K562 (cell line): ENCODE data around the gene MEGF10. TPM values are rescaled to one million over a fixed set of nuclear protein-coding genes. Genes with fewer than 3 reads are reported as not detected.

Experiments used
- ATAC-seq: fragments of 200-7000 bp; cut with Tn5 transposase; 3 replicates; pipeline ENCODE4 v1.9.1; 2020; ENCODE audit warnings: moderate library complexity
- BruUV-seq: library from RNA; stranded (reverse); fragments of 400-500 nt; replicated peaks from 2 replicates; lab custom pipeline; 2021; lab: Mats Ljungman, UMichigan
- CTCF ChIA-PET: fragments of 300-600 bp; formaldehyde crosslinking; extraction: SDS; loops from one replicate; lab custom pipeline; 2021; ENCODE audit warnings: low intra/inter-chr PET ratio; lab: Yijun Ruan, JAX
- POLR2A ChIA-PET: fragments of 300-600, 350-650 bp; sonication (Branson Sonifier 250); formaldehyde crosslinking; extraction: SDS; loops from one replicate; lab custom pipeline; 2021; ENCODE audit warnings: antibody characterized with exemption, inconsistent platforms; lab: Yijun Ruan, JAX
- DNase-seq, 4 experiments: peaks; one replicate each; pipeline versions ENCODE4 v3.0.0 to v3.0.0-alpha.2; 2011 to 2018; ENCODE audit warnings: low spot score in 3 of 4, mixed read lengths in 3 of 4; ENCODE audit errors: extremely low read depth in 1 of 4
- FAIRE-seq: peaks from 2 replicates; lab custom pipeline; 2011; peaks lifted over from hg19 to GRCh38; lab: Jason Lieb, UNC
- H2AFZ ChIP-seq: 2 replicates; pipeline ENCODE4 v1.6.0; 2011; ENCODE audit warnings: low read depth, low read length, control low read depth, inconsistent platforms
- H3K27ac ChIP-seq: fragments of 200-600 bp; 3 replicates; pipeline ENCODE4 v1.8.0; 2011; ENCODE audit warnings: low read depth, mild to moderate bottlenecking, control low read depth, inconsistent platforms, low read length, moderate library complexity, mixed read lengths; ENCODE audit errors: extremely low read depth
- H3K27me3 ChIP-seq, 2 experiments: fragments of 300-600 bp in 1 of 2; 2 replicates in 1 of 2; 3 replicates in 1 of 2; pipeline versions ENCODE4 v1.6.0 to v1.8.0; 2011; ENCODE audit warnings: inconsistent platforms in 2 of 2, low read length in 2 of 2, mild to moderate bottlenecking in 1 of 2, mixed read lengths in 1 of 2, moderate library complexity in 1 of 2; ENCODE audit not compliant: control insufficient read depth in 2 of 2, insufficient read depth in 2 of 2
- H3K36me3 ChIP-seq: fragments of 300-600 bp; 3 replicates; pipeline ENCODE4 v1.8.0; 2011; ENCODE audit warnings: mild to moderate bottlenecking, low read length, inconsistent platforms; ENCODE audit not compliant: control insufficient read depth, insufficient read depth
- H3K4me1 ChIP-seq, 2 experiments: fragments of 200-600 bp in 1 of 2; replicated peaks in 1 of 2; 2 replicates in 1 of 2; 3 replicates in 1 of 2; pipeline versions ENCODE4 v1.5.1 to v1.8.0; 2011; ENCODE audit warnings: inconsistent platforms in 2 of 2, low read length in 2 of 2, mild to moderate bottlenecking in 1 of 2, mixed read lengths in 1 of 2, moderate library complexity in 1 of 2; ENCODE audit not compliant: control insufficient read depth in 2 of 2, insufficient read depth in 2 of 2
- H3K4me2 ChIP-seq: 2 replicates; pipeline ENCODE4 v1.6.1; 2011; ENCODE audit warnings: low read length, control low read depth, inconsistent platforms, mixed read lengths; ENCODE audit not compliant: insufficient read depth
- H3K4me3 ChIP-seq: fragments of 200-600 bp; sonication (generic), shearing (Covaris generic); 2 replicates; pipeline ENCODE4 v1.5.1; 2016; ENCODE audit warnings: control low read depth, inconsistent platforms
- H3K79me2 ChIP-seq: fragments of 200-600 bp; 3 replicates; pipeline ENCODE4 v1.8.0; 2011; ENCODE audit warnings: low read length, inconsistent platforms; ENCODE audit not compliant: control insufficient read depth, insufficient read depth
- H3K9ac ChIP-seq, 2 experiments: 2 replicates each; pipeline versions ENCODE4 v1.6.0 to v1.6.1; 2011; ENCODE audit warnings: low read depth in 2 of 2, low read length in 2 of 2, control low read depth in 1 of 2, inconsistent platforms in 1 of 2, mild to moderate bottlenecking in 1 of 2, mixed read lengths in 1 of 2; ENCODE audit not compliant: insufficient read depth in 1 of 2
- H3K9me1 ChIP-seq: one replicate; pipeline ENCODE4 v1.6.0; 2011; ENCODE audit warnings: inconsistent platforms, mild to moderate bottlenecking, low read length, moderate library complexity; ENCODE audit not compliant: control insufficient read depth, insufficient read depth
- H3K9me3 ChIP-seq: replicated peaks from 2 replicates; pipeline ENCODE4 v1.5.1; 2011; ENCODE audit warnings: low read depth, low read length, inconsistent platforms; ENCODE audit not compliant: control insufficient read depth, insufficient read depth
- H4K20me1 ChIP-seq: replicated peaks from 2 replicates; pipeline ENCODE4 v1.6.1; 2011; ENCODE audit warnings: low read length, inconsistent platforms, mixed read lengths; ENCODE audit not compliant: control insufficient read depth, insufficient read depth
- CBX5 ChIP-seq: IDR thresholded peaks from 2 replicates; pipeline ENCODE4 v1.6.1; 2014; ENCODE audit warnings: low read depth, borderline replicate concordance
- CCNT2 ChIP-seq: IDR thresholded peaks from 2 replicates; pipeline ENCODE4 v1.6.1; 2011; ENCODE audit warnings: borderline replicate concordance, low read depth, mild to moderate bottlenecking, moderate library complexity, mixed read lengths, low read length; ENCODE audit not compliant: insufficient read length; ENCODE audit errors: extremely low read depth
- CTBP1 ChIP-seq: fragments of 450-650 bp; IDR thresholded peaks from 2 replicates; pipeline ENCODE4 v1.6.1; 2016; ENCODE audit warnings: borderline replicate concordance
- HMG20B ChIP-seq: fragments of 250-450 bp; sonication (Bioruptor Pico); IDR thresholded peaks from 2 replicates; pipeline ENCODE4 v1.5.0; 2021; ENCODE audit warnings: mild to moderate bottlenecking
- JUN ChIP-seq, 2 experiments: sonication (generic) in 1 of 2; formaldehyde crosslinking in 1 of 2; IDR thresholded peaks; 2 replicates each; pipeline versions ENCODE4 v1.6.1 to v1.8.0; 2012 to 2022; ENCODE audit warnings: borderline replicate concordance in 2 of 2, mild to moderate bottlenecking in 2 of 2, improper control_type of control experiment in 1 of 2, low read depth in 1 of 2, low read length in 1 of 2, missing genetic modification reagents in 1 of 2
- JUNB ChIP-seq: fragments of 450-650 bp; formaldehyde crosslinking; conservative IDR thresholded peaks from 2 replicates; pipeline ENCODE4 v1.4.0; 2020; ENCODE audit warnings: mild to moderate bottlenecking
- POLR3A ChIP-seq: IDR thresholded peaks from 2 replicates; pipeline ENCODE4 v1.6.1; 2011; ENCODE audit warnings: borderline replicate concordance, mild to moderate bottlenecking, moderate library complexity; ENCODE audit not compliant: insufficient read length, insufficient read depth; ENCODE audit errors: extremely low read depth
- RBM15 ChIP-seq: fragments of 200-400 bp; formaldehyde crosslinking; IDR thresholded peaks from 2 replicates; pipeline ENCODE4 v1.6.1; 2018; ENCODE audit warnings: mild to moderate bottlenecking, low read length, moderate library complexity; ENCODE audit not compliant: insufficient read depth
- SRSF3 ChIP-seq: fragments of 200-400 bp; formaldehyde crosslinking; IDR thresholded peaks from 2 replicates; pipeline ENCODE4 v1.6.1; 2016; ENCODE audit warnings: mild to moderate bottlenecking, low read length, moderate library complexity; ENCODE audit not compliant: insufficient read depth
- TAF1 ChIP-seq: IDR thresholded peaks from 2 replicates; pipeline ENCODE4 v1.6.1; 2011; ENCODE audit warnings: mild to moderate bottlenecking, low read length, moderate library complexity; ENCODE audit not compliant: insufficient read depth, control insufficient read depth, severe bottlenecking; ENCODE audit errors: extremely low read depth
- ZNF354B ChIP-seq: fragments of 250-450 bp; sonication (Bioruptor Pico); IDR thresholded peaks from 2 replicates; pipeline ENCODE4 v1.4.0; 2020
- ZNF644 ChIP-seq: fragments of 200-800 bp; sonication (Bioruptor generic); IDR thresholded peaks from 2 replicates; pipeline ENCODE4 v1.6.1; 2016; ENCODE audit warnings: low read depth, missing genetic modification characterization, missing compliant biosample characterization
- WGBS: fragments of 100-300 bp; shearing (Covaris generic); methylation state at CpG from one replicate; pipeline ENCODE4 v1.1.6; 2016; ENCODE audit warnings: low coverage, mixed read lengths; ENCODE audit not compliant: insufficient coverage; ENCODE audit errors: missing lambda C conversion rate; 5-methylcytosine and 5-hydroxymethylcytosine counted together
- in situ Hi-C: fragments of 300-500 bp; cut with MboI; formaldehyde crosslinking; loops from 4 replicates; pipeline ENCODE4 v1.15.0; 2018; ENCODE audit warnings: inconsistent platforms, mixed read lengths
- intact Hi-C: fragments of 100-400 bp; cut with micrococcal nuclease; formaldehyde crosslinking; loops from 2 replicates; pipeline ENCODE4 v1.14.2; 2022
- polyA plus RNA-seq, 8 experiments: library from polyadenylated mRNA; depleted of rRNA in 4 of 8; stranded (reverse) in 5 of 8; unstranded in 3 of 8; fragments of >200 nt; fragmentation: Nextera tagmentation in 2 of 8; fragmentation: Illumina TruSeq in 1 of 8; extraction: Ambion mirVana in 2 of 8; extraction: Trizol in 1 of 8; gene quantifications; 2 replicates each; pipeline versions ENCODE4 v1.2.1 to v1.2.3, GENCODE V29; 2011 to 2014; ENCODE audit warnings: inconsistent platforms in 1 of 8, missing spikeins in 1 of 8
- total RNA-seq, 7 experiments: library from RNA; depleted of rRNA in 6 of 7; stranded (reverse); fragments of >200 nt in 6 of 7; fragmentation: Illumina TruSeq in 2 of 7; extraction: Trizol in 2 of 7; gene quantifications; 2 replicates each; pipeline versions ENCODE4 v1.2.1 to v1.2.3, GENCODE V29; 2011 to 2021; ENCODE audit warnings: low replicate concordance in 1 of 7
- TF ChIP-seq, protein P1 (sequence below): sonication (generic); formaldehyde crosslinking; IDR thresholded peaks from 2 replicates; pipeline ENCODE4 v1.8.1; 2023; ENCODE audit warnings: mild to moderate bottlenecking, missing genetic modification reagents
- TF ChIP-seq, protein P2 (sequence below): fragments of 450-650 bp; formaldehyde crosslinking; IDR thresholded peaks from 2 replicates; pipeline ENCODE4 v1.4.0; 2020; ENCODE audit warnings: mild to moderate bottlenecking, moderate library complexity
- TF ChIP-seq, protein P3 (sequence below): fragments of 450-650 bp; formaldehyde crosslinking; IDR thresholded peaks from 2 replicates; pipeline ENCODE4 v1.4.0; 2020; ENCODE audit warnings: mild to moderate bottlenecking, mixed read lengths
- TF ChIP-seq, protein P4 (sequence below): fragments of 200-800 bp; sonication (Bioruptor generic); IDR thresholded peaks from 2 replicates; pipeline ENCODE4 v1.6.1; 2017; ENCODE audit warnings: missing genetic modification characterization, missing compliant biosample characterization

MEGF10 gene
- total and polyA plus RNA-seq, 9 of the 15 experiments (the other 6 are each of a cell fraction or from before 2014, with no cell fraction given): 0.07 TPM; not detected in 8

DNA sequence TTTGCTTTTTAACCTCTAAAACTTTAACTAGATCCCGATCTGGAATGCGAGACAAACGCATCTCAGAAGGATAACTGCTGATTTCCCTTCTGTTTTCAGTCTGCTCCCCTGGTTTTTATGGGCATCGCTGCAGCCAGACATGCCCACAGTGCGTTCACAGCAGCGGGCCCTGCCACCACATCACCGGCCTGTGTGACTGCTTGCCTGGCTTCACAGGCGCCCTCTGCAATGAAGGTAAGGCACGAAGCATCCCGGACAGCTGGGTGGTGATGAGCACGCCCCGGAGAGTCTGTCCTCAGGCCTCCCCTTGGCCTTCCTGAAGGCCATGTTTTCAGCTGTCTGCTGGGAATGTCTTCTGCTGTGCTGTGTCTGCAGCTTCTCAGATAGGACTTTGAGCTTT is 144.0 kb downstream of the MEGF10 start:
- peaks cover 0 to 15% of the 10 kb centered on the region in 2 experiments; a peak in 1 of 5 replicates for H3K27me3 ChIP-seq
- H3K4me2 ChIP-seq: no peak overlapping the region
- no peaks in the 10 kb centered on the region for H3K79me2 ChIP-seq
- POLR2A ChIA-PET: no interaction called here
- no peaks in the 10 kb centered on the region for H3K9me3 ChIP-seq
- H3K36me3 ChIP-seq: no peaks in the 10 kb centered on the region
- H3K9me1 ChIP-seq: peaks cover 3% of the 10 kb centered on the region
- WGBS: 0% methylated on average over 11 of the region's 12 CpGs
- CTCF ChIA-PET: no interaction called here
- H3K4me3 ChIP-seq: no peak overlapping the region
- BruUV-seq: no TSS peak
- H3K4me1 ChIP-seq: no peaks in the 10 kb centered on the region
- FAIRE-seq (no peak), DNase-seq (no peak), ATAC-seq (no peak)
- no peak overlapping the region for H3K9ac ChIP-seq
- H2AFZ ChIP-seq: no peak overlapping the region
- H4K20me1 ChIP-seq: no peaks in the 10 kb centered on the region
- H3K27ac ChIP-seq: no peak overlapping the region
- no peak for TF ChIP-seq ZNF644 (tag)
- TF ChIP-seq, protein P1, sequence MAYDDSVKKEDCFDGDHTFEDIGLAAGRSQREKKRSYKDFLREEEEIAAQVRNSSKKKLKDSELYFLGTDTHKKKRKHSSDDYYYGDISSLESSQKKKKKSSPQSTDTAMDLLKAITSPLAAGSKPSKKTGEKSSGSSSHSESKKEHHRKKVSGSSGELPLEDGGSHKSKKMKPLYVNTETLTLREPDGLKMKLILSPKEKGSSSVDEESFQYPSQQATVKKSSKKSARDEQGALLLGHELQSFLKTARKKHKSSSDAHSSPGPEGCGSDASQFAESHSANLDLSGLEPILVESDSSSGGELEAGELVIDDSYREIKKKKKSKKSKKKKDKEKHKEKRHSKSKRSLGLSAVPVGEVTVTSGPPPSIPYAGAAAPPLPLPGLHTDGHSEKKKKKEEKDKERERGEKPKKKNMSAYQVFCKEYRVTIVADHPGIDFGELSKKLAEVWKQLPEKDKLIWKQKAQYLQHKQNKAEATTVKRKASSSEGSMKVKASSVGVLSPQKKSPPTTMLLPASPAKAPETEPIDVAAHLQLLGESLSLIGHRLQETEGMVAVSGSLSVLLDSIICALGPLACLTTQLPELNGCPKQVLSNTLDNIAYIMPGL (CRISPR knock-in tag): no peak
- no peak for TF ChIP-seq ZNF354B (CRISPR knock-in tag)
- TF ChIP-seq, protein P2, sequence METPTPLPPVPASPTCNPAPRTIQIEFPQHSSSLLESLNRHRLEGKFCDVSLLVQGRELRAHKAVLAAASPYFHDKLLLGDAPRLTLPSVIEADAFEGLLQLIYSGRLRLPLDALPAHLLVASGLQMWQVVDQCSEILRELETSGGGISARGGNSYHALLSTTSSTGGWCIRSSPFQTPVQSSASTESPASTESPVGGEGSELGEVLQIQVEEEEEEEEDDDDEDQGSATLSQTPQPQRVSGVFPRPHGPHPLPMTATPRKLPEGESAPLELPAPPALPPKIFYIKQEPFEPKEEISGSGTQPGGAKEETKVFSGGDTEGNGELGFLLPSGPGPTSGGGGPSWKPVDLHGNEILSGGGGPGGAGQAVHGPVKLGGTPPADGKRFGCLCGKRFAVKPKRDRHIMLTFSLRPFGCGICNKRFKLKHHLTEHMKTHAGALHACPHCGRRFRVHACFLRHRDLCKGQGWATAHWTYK (CRISPR knock-in tag): no peak
- TF ChIP-seq SRSF3: no peak
- TF ChIP-seq, protein P3, sequence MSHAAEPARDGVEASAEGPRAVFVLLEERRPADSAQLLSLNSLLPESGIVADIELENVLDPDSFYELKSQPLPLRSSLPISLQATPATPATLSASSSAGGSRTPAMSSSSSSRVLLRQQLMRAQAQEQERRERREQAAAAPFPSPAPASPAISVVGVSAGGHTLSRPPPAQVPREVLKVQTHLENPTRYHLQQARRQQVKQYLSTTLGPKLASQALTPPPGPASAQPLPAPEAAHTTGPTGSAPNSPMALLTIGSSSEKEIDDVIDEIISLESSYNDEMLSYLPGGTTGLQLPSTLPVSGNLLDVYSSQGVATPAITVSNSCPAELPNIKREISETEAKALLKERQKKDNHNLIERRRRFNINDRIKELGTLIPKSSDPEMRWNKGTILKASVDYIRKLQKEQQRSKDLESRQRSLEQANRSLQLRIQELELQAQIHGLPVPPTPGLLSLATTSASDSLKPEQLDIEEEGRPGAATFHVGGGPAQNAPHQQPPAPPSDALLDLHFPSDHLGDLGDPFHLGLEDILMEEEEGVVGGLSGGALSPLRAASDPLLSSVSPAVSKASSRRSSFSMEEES (CRISPR knock-in tag): no peak
- no peak for TF ChIP-seq JUN (IDR thresholded peaks at IDR 0.05; ENCODE audit: borderline replicate concordance, low read depth, low read length)
- TF ChIP-seq JUN (CRISPR knock-in tag; IDR thresholded peaks at IDR 0.05; ENCODE audit: borderline replicate concordance): no peak
- TF ChIP-seq CBX5: no peak
- TF ChIP-seq HMG20B: no peak
- TF ChIP-seq, protein P4, sequence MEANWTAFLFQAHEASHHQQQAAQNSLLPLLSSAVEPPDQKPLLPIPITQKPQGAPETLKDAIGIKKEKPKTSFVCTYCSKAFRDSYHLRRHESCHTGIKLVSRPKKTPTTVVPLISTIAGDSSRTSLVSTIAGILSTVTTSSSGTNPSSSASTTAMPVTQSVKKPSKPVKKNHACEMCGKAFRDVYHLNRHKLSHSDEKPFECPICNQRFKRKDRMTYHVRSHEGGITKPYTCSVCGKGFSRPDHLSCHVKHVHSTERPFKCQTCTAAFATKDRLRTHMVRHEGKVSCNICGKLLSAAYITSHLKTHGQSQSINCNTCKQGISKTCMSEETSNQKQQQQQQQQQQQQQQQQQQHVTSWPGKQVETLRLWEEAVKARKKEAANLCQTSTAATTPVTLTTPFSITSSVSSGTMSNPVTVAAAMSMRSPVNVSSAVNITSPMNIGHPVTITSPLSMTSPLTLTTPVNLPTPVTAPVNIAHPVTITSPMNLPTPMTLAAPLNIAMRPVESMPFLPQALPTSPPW (CRISPR knock-in tag): no peak
- no peak for TF ChIP-seq POLR3A
- no peak for TF ChIP-seq RBM15
- TF ChIP-seq CTBP1: no peak
- no peak for TF ChIP-seq CCNT2
- TF ChIP-seq JUNB: no peak
- no peak for TF ChIP-seq TAF1
- intact Hi-C loops: no loop called here
- in situ Hi-C loops: no loop called here
